GM12874 (cell line): Measurements from ENCODE around the gene ESYT3.

Source experiments
- CTCF ChIP-seq: IDR thresholded peaks from 2 replicates; pipeline ENCODE4 v1.5.1; 2011; ENCODE audit warnings: low read depth, mild to moderate bottlenecking, control low read depth, low read length, moderate library complexity; ENCODE audit not compliant: insufficient read depth

ESYT3 gene

DNA sequence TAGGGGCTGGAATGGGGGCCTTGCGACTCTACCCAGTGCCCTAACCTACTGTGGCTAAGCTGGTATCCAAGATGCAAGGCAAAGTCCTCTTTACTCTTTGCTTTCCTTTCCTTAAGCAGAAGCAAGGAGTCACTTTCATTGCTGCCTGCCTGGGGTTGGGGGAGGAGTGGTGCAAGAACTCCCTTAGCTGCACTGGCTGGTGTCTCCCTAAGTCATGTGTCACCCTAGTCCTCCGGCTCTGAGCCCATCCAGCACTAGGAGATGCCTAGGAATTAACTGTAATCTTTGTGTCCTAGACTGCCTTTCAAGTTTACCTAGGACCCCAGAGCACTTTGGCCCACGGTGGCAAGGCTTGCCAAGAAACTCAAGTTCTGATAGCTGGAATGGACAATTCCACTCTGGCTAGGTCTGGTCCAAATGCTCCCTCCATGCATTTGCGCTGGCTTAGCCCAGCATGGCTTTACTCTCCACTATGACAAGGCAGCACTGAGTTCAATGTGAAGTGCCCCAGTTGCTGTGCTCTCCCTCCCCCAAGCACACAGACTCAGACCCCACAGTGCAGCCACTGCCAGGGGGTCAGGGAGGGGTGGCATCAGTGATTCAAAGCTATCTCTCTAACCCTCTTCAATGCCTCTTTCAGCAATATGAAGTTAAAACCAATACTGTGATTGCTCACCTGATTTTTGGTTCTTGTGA, 58.7 kb downstream of the ESYT3 start:
- no peak for TF ChIP-seq CTCF

DNA sequence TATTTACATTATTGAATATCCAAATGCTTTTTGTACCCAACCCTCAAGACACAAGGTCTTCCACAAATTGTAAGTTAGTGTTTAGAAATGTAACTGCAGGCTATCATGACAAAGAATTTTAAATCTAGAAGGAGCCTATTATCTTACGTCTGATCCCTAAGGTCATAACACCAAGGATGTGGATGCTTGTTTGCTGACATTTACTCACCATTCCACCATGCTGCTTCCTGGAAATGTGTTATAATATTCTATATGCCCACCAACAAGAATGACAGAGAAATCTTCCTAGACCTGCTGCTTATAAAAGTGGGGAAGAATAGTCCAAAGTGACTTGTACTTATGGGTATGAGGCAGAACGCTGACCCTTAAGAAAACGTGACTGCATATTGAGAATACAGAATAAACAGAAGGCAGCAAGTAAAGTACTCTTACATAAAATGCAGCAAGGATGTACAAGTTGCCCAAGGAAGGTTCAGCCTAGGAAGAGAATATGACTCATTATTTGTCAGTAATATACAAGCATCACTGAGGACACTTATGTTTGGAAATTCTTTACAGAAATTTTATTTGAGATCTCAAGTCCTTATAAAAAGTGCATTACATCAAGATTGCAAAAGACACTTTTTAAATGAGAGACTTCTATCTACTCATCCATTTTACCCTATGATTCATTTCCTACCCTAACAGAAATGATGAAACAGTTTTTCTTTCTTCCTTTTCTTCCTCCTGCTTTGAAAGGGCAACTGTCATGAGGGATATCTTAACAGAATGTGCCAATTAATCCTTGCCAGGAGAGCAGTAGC, 59.6 kb downstream of the ESYT3 start:
- TF ChIP-seq CTCF = no peak

DNA sequence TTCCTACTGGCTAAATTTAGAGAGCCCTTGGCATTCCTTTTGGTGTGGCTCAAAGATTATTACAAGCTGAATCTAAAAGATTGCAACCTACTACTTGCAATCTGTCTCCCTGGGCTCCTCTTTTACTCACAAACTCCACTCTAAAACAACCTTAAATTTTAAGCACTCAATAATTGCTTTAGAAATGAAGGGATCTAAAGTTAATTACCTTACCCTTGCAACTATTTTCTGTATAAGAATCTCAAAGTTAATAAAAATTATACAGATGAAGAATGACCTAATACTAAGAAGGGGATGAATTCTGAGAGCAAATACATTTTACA, 60.2 kb downstream of the ESYT3 start:
- no peak for TF ChIP-seq CTCF

DNA sequence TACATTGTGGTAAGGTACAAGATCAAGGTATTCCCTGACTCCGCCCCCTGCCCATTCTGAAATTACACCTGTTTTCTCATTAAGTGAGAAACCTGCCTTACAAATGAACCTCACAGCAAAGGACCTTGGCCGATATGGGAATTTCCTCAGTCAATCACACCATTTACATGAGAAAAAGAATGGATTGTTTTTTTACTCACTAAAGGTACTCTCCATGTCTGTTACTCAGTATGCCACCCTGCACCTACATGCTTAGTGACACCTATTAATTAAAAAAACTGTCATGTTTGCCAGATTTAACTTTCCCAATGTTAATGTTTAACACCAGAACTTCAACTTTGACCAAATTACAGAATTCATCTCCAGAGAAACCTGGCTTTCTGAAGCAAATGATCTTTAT, 62.0 kb downstream of the ESYT3 start:
- no peak for TF ChIP-seq CTCF

GRCh38 chr3:138497021-138497420, 62.6 kb downstream of the ESYT3 start:
- no peak for TF ChIP-seq CTCF

DNA sequence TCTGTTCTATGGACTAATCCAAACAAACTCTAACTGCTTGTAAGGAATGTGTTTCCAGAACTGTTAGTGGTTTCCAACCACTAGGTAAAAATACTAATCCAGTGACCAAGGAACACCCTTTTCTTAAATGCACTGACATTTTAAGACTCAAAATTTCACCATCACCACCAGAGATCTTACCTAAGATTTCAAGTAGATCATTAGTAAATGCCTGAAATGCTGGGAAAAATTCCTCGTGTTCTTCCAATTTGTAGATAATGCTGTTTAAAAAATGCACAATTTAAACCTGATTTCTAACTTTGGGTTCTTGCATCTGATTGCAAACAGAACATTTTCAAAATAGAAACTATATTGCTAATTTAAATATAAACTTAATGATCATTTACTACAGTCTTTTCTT, 63.4 kb downstream of the ESYT3 start:
- TF ChIP-seq CTCF = no peak

DNA sequence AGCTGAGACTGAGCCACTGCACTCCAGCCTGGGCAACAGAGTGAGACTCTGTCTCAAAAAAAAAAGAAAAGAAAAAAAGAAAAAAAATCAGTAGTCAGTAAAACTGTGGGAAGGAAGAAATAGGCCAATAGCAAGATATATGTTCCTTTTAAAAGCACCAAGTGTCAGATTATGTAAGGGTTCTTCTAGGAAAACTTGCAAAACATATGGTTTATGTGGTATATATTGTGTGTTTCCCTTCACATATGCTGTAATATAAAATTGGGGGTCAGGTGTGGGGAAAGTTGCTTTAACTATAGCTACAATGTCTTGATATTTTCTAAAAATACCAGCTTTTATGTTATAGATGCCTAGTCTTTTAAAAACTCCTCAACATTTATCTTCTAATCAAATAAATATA, 64.6 kb downstream of the ESYT3 start:
- TF ChIP-seq CTCF = no peak
